H1 (cell line): Measurements from ENCODE around the gene KLHL18. TPM values are rescaled to one million over a fixed set of nuclear protein-coding genes. Genes with fewer than 3 reads are reported as not detected.

Source experiments
- CTCF ChIA-PET: fragments of 300-600 bp; sonication (Branson Sonifier 250); formaldehyde crosslinking; loops from one replicate; lab custom pipeline; 2021; ENCODE audit not compliant: partially characterized antibody; lab: Charles Lee
- POLR2A ChIA-PET: fragments of 300-600 bp; sonication (Branson Sonifier 250); formaldehyde crosslinking; loops from one replicate; lab custom pipeline; 2021; ENCODE audit warnings: inconsistent platforms; ENCODE audit not compliant: partially characterized antibody; lab: Charles Lee
- DNase-seq, 2 experiments: peaks; one replicate each; pipeline versions ENCODE4 v3.0.0 to v3.0.0-alpha.2; 2010 to 2022; ENCODE audit warnings: low spot score in 2 of 2, low read depth in 1 of 2, mixed read lengths in 1 of 2
- FAIRE-seq: peaks from 2 replicates; lab custom pipeline; 2011; peaks lifted over from hg19 to GRCh38; lab: Jason Lieb, UNC
- H2AFZ ChIP-seq: 2 replicates; pipeline ENCODE4 v1.8.1; 2012; ENCODE audit warnings: low read length, inconsistent platforms
- H2AK5ac ChIP-seq: 2 replicates; pipeline ENCODE4 v1.6.1; 2013; ENCODE audit warnings: low read depth, low read length
- H2BK120ac ChIP-seq: replicated peaks from 2 replicates; pipeline ENCODE3; 2013; ENCODE audit warnings: low read depth, low read length, inconsistent platforms
- H2BK12ac ChIP-seq: 2 replicates; pipeline ENCODE4 v1.6.1; 2013; ENCODE audit warnings: low read depth, low read length
- H2BK15ac ChIP-seq: 2 replicates; pipeline ENCODE4 v1.6.1; 2013; ENCODE audit warnings: low read length
- H2BK20ac ChIP-seq: 2 replicates; pipeline ENCODE4 v1.6.1; 2013; ENCODE audit warnings: low read length
- H2BK5ac ChIP-seq: 2 replicates; pipeline ENCODE4 v1.6.1; 2013; ENCODE audit warnings: low read depth, low read length
- H3K14ac ChIP-seq: 2 replicates; pipeline ENCODE4 v1.6.1; 2013; ENCODE audit warnings: inconsistent platforms; ENCODE audit not compliant: insufficient read length
- H3K18ac ChIP-seq: 2 replicates; pipeline ENCODE4 v1.6.1; 2013; ENCODE audit warnings: low read length; ENCODE audit errors: extremely low read depth
- H3K23ac ChIP-seq: 2 replicates; pipeline ENCODE4 v1.6.1; 2013; ENCODE audit warnings: inconsistent platforms; ENCODE audit not compliant: insufficient read length
- H3K23me2 ChIP-seq: 2 replicates; pipeline ENCODE4 v1.6.1; 2013; ENCODE audit warnings: low read depth, low read length
- H3K27ac ChIP-seq: 2 replicates; pipeline ENCODE4 v1.6.1; 2011; ENCODE audit warnings: low read depth, low read length, inconsistent platforms
- H3K27me3 ChIP-seq, 4 experiments: replicated peaks in 1 of 4; 1 replicate in 1 of 4; 2 replicates in 3 of 4; pipeline versions ENCODE4 v1.6.1 to v1.8.1; 2011 to 2013; ENCODE audit warnings: low read length in 3 of 4, mild to moderate bottlenecking in 3 of 4, inconsistent platforms in 2 of 4, mixed read lengths in 2 of 4, moderate library complexity in 1 of 4; ENCODE audit not compliant: control insufficient read depth in 3 of 4, insufficient read depth in 3 of 4; ENCODE audit errors: extremely low read depth in 1 of 4
- H3K36me3 ChIP-seq, 4 experiments: 2 replicates each; pipeline versions ENCODE4 v1.6.1 to v1.8.1; 2011 to 2013; ENCODE audit warnings: mild to moderate bottlenecking in 4 of 4, low read length in 3 of 4, moderate library complexity in 2 of 4, control low read depth in 1 of 4, inconsistent platforms in 1 of 4; ENCODE audit not compliant: insufficient read depth in 4 of 4, control insufficient read depth in 2 of 4
- H3K4ac ChIP-seq: replicated peaks from 2 replicates; pipeline ENCODE3; 2013; ENCODE audit warnings: low read length, low read depth, mixed read lengths, inconsistent platforms; ENCODE audit not compliant: insufficient read length
- H3K4me1 ChIP-seq, 4 experiments: replicated peaks in 1 of 4; 1 replicate in 1 of 4; 2 replicates in 3 of 4; pipeline versions ENCODE4 v1.6.1 to v1.8.1; 2011 to 2013; ENCODE audit warnings: low read length in 3 of 4, inconsistent platforms in 2 of 4, mixed read lengths in 1 of 4; ENCODE audit not compliant: insufficient read depth in 4 of 4, control insufficient read depth in 3 of 4
- H3K4me2 ChIP-seq, 2 experiments: 2 replicates each; pipeline versions ENCODE4 v1.6.1 to v1.8.1; 2011 to 2013; ENCODE audit warnings: low read depth in 2 of 2, low read length in 2 of 2, control low read depth in 1 of 2, inconsistent platforms in 1 of 2, mild to moderate bottlenecking in 1 of 2; ENCODE audit not compliant: insufficient read depth in 1 of 2
- H3K4me3 ChIP-seq, 4 experiments: fragments of 200-600, 300-600 bp in 1 of 4; sonication (generic), shearing (Covaris generic), sonication (Bioruptor Twin) in 1 of 4; 2 replicates each; pipeline versions ENCODE4 v1.5.1 to v1.8.1; 2011 to 2016; ENCODE audit warnings: low read length in 4 of 4, low read depth in 3 of 4, control low read depth in 2 of 4, inconsistent platforms in 2 of 4, mild to moderate bottlenecking in 2 of 4, mixed read lengths in 1 of 4, moderate library complexity in 1 of 4; ENCODE audit not compliant: insufficient read depth in 2 of 4; ENCODE audit errors: extremely low read depth in 1 of 4
- H3K56ac ChIP-seq: replicated peaks from 2 replicates; pipeline ENCODE3; 2013; ENCODE audit warnings: low read depth, mild to moderate bottlenecking, mixed read lengths, low read length, inconsistent platforms; ENCODE audit not compliant: insufficient read length
- H3K79me1 ChIP-seq: 2 replicates; pipeline ENCODE4 v1.6.1; 2013; ENCODE audit warnings: low read depth, low read length, control low read depth
- H3K79me2 ChIP-seq, 2 experiments: 2 replicates each; pipeline versions ENCODE4 v1.6.1 to v1.8.1; 2012 to 2013; ENCODE audit warnings: low read length in 2 of 2, mild to moderate bottlenecking in 2 of 2, inconsistent platforms in 1 of 2; ENCODE audit not compliant: insufficient read depth in 2 of 2, control insufficient read depth in 1 of 2
- H3K9ac ChIP-seq, 4 experiments: replicated peaks in 1 of 4; 1 replicate in 1 of 4; 2 replicates in 3 of 4; pipeline versions ENCODE4 v1.6.1 to v1.8.1; 2011 to 2013; ENCODE audit warnings: low read depth in 3 of 4, low read length in 3 of 4, control low read depth in 2 of 4, mild to moderate bottlenecking in 2 of 4, moderate library complexity in 2 of 4, inconsistent platforms in 1 of 4; ENCODE audit errors: extremely low read depth in 1 of 4
- H3K9me3 ChIP-seq, 2 experiments: 2 replicates each; pipeline versions ENCODE4 v1.6.1 to v1.8.1; 2012 to 2013; ENCODE audit warnings: mild to moderate bottlenecking in 2 of 2, moderate library complexity in 2 of 2, control low read depth in 1 of 2, inconsistent platforms in 1 of 2, low read depth in 1 of 2, low read length in 1 of 2, mixed read lengths in 1 of 2; ENCODE audit not compliant: insufficient read depth in 2 of 2
- H4K20me1 ChIP-seq, 2 experiments: replicated peaks in 1 of 2; 2 replicates each; pipeline versions ENCODE3 to v1.8.1; 2011 to 2013; ENCODE audit warnings: inconsistent platforms in 2 of 2, low read length in 2 of 2, mild to moderate bottlenecking in 1 of 2; ENCODE audit not compliant: insufficient read depth in 2 of 2, control insufficient read depth in 1 of 2
- H4K5ac ChIP-seq: 2 replicates; pipeline ENCODE4 v1.6.1; 2013; ENCODE audit warnings: low read length, low read depth, mixed read lengths, inconsistent platforms; ENCODE audit not compliant: insufficient read length
- H4K8ac ChIP-seq: 2 replicates; pipeline ENCODE4 v1.8.0; 2013; ENCODE audit warnings: mild to moderate bottlenecking, moderate library complexity, low read length, inconsistent platforms; ENCODE audit not compliant: insufficient read depth; ENCODE audit errors: extremely low read depth
- H4K91ac ChIP-seq: replicated peaks from 2 replicates; pipeline ENCODE3; 2013; ENCODE audit warnings: low read length, mixed read lengths, inconsistent platforms; ENCODE audit not compliant: insufficient read length
- ASH2L ChIP-seq: fragments of 200-600, 300-600 bp; sonication (generic); IDR thresholded peaks from one replicate; pipeline ENCODE4 v1.7.1; 2017; ENCODE audit warnings: low read length
- BCL11A ChIP-seq, 2 experiments: IDR thresholded peaks; one replicate each; pipeline ENCODE4 v1.6.1; 2011; ENCODE audit warnings: low read depth in 2 of 2, low read length in 2 of 2, mild to moderate bottlenecking in 2 of 2
- CBX5 ChIP-seq: fragments of 300-800, 300-1000 bp; sonication (generic); IDR thresholded peaks from 2 replicates; pipeline ENCODE4 v1.7.1; 2016; ENCODE audit warnings: antibody characterized with exemption, low read length, low read depth
- CBX8 ChIP-seq: fragments of 300-800, 300-1000 bp; sonication (generic); IDR thresholded peaks from 2 replicates; pipeline ENCODE4 v1.7.1; 2016; ENCODE audit warnings: low read depth, low read length, borderline replicate concordance
- CHD1 ChIP-seq: IDR thresholded peaks from 2 replicates; pipeline ENCODE4 v1.6.1; 2012; ENCODE audit warnings: low read depth, low read length, improper control_type of control experiment
- CREB1 ChIP-seq: IDR thresholded peaks from 2 replicates; pipeline ENCODE4 v1.6.1; 2012; ENCODE audit warnings: inconsistent platforms
- EGR1 ChIP-seq: IDR thresholded peaks from 2 replicates; pipeline ENCODE4 v1.6.1; 2011; ENCODE audit warnings: low read depth, low read length, borderline replicate concordance
- GTF2F1 ChIP-seq: IDR thresholded peaks from 2 replicates; pipeline ENCODE4 v1.6.1; 2012; ENCODE audit warnings: low read depth, low read length, improper control_type of control experiment, borderline replicate concordance
- JUND ChIP-seq: IDR thresholded peaks from 2 replicates; pipeline ENCODE4 v1.6.1; 2011; ENCODE audit warnings: mild to moderate bottlenecking, improper control_type of control experiment, low read length
- KDM5A ChIP-seq: fragments of 200-600 bp; IDR thresholded peaks from 2 replicates; pipeline ENCODE4 v1.7.1; 2012; ENCODE audit warnings: mild to moderate bottlenecking, low read length, inconsistent platforms, mixed read lengths
- POLR2A ChIP-seq, 2 experiments: IDR thresholded peaks; 1 replicate in 1 of 2; 2 replicates in 1 of 2; pipeline ENCODE4 v1.6.1; 2011; ENCODE audit warnings: low read depth in 2 of 2, low read length in 2 of 2, mild to moderate bottlenecking in 2 of 2; ENCODE audit errors: control extremely low read depth in 1 of 2
- RFX5 ChIP-seq: IDR thresholded peaks from 2 replicates; pipeline ENCODE4 v1.6.1; 2011; ENCODE audit warnings: low read depth, low read length, improper control_type of control experiment, borderline replicate concordance
- SIN3A ChIP-seq, 2 experiments: IDR thresholded peaks in 1 of 2; conservative IDR thresholded peaks in 1 of 2; 2 replicates each; pipeline ENCODE4 v1.6.1; 2011 to 2012; ENCODE audit warnings: low read length in 2 of 2, improper control_type of control experiment in 1 of 2, low read depth in 1 of 2, mild to moderate bottlenecking in 1 of 2
- SIRT6 ChIP-seq: IDR thresholded peaks from one replicate; pipeline ENCODE4 v1.7.1; 2012; ENCODE audit warnings: low read length, inconsistent platforms
- TAF1 ChIP-seq: IDR thresholded peaks from 2 replicates; pipeline ENCODE4 v1.6.1; 2011; ENCODE audit warnings: mild to moderate bottlenecking, low read depth, low read length
- TAF7 ChIP-seq: optimal IDR thresholded peaks from 2 replicates; pipeline ENCODE3; 2011; ENCODE audit warnings: low read depth, mild to moderate bottlenecking, inconsistent platforms, low read length, moderate library complexity, borderline replicate concordance
- ZNF274 ChIP-seq: IDR thresholded peaks from 2 replicates; pipeline ENCODE4 v1.7.0; 2012; ENCODE audit warnings: low read length, borderline replicate concordance; ENCODE audit errors: extremely low read depth
- WGBS, 2 experiments: shearing (Covaris generic) in 1 of 2; methylation state at CpG; one replicate each; pipeline versions ENCODE4 v1.1.6 to v1.1.7; 2013 to 2015; ENCODE audit warnings: low lambda C conversion rate in 2 of 2, mixed read lengths in 2 of 2, inconsistent platforms in 1 of 2, low coverage in 1 of 2, missing lambda C conversion rate in 1 of 2; ENCODE audit not compliant: insufficient replicate concordance in 2 of 2, insufficient coverage in 1 of 2, insufficient read length in 1 of 2; ENCODE audit errors: extremely low coverage in 1 of 2, missing lambda C conversion rate in 1 of 2; 5-methylcytosine and 5-hydroxymethylcytosine counted together
- polyA plus RNA-seq, 7 experiments: library from polyadenylated mRNA; depleted of rRNA in 3 of 7; stranded (reverse) in 5 of 7; unstranded in 2 of 7; fragments of >200 nt in 5 of 7; fragments of 200-250 nt in 2 of 7; gene quantifications; 1 replicate in 5 of 7; 2 replicates in 1 of 7; 4 replicates in 1 of 7; pipeline versions ENCODE4 v1.2.1 to v1.2.3, GENCODE V29; 2011 to 2013; ENCODE audit warnings: missing spikeins in 2 of 7, mixed read lengths in 2 of 7
- total RNA-seq: library from RNA; stranded (reverse); fragmentation: NEBNext Ultra II Directional; extraction: Animal tissue kit (Norgen Biotek cat#: 25700); gene quantifications from 2 replicates; pipeline ENCODE4 v1.2.1, GENCODE V29; 2021

KLHL18 gene
- total and polyA plus RNA-seq, 2 of the 8 experiments (the other 6 are each of a cell fraction or from before 2014, with no cell fraction given), result 19.9 to 31.7 TPM

DNA sequence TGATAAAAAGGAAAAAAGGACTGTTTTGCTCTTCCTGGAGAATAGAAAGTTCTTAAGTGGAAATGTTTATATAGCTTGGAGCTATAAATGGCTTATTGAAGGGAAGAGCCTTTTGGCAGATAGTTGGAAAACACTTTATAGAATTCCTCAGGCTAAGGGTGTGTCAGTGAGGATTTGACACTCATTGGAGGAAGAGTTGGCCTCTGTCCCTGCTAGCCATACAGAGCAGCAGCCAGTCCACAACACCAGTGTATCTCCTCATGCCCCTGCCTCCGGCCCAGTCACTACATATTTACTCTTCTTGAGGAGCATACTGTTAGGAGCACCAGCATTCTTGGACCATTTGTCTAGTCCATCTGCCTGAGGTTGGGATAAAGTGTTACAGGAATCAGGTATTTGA lies 36.2 kb downstream of the KLHL18 start:
- Histone ChIP-seq H3K27me3 (no peaks in the 10 kb centered on the region), H3K4ac (no peak overlapping the region), H3K4me1 (no peaks in the 10 kb centered on the region), H2BK120ac (no peak overlapping the region), H3K18ac (no peak overlapping the region), H3K4me2 (no peak overlapping the region), H4K8ac (no peak overlapping the region), H3K36me3 (peaks cover 13 to 28% (median 18%) of the 10 kb centered on the region in 4 experiments; a peak in 7 of 8 replicates), H3K79me1 (no peaks in the 10 kb centered on the region), H2AK5ac (no peak overlapping the region), H3K23ac (no peak overlapping the region), H2BK5ac (no peak overlapping the region), H2AFZ (no peak overlapping the region), H4K91ac (no peak overlapping the region), H4K5ac (no peak overlapping the region), H3K14ac (no peak overlapping the region), H3K79me2 (no peaks in the 10 kb centered on the region), H2BK15ac (no peak overlapping the region), H3K27ac (no peak overlapping the region), H2BK20ac (no peak overlapping the region), H3K9me3 (no peaks in the 10 kb centered on the region), H4K20me1 (peaks cover 0 to 1% of the 10 kb centered on the region in 2 experiments), H2BK12ac (no peak overlapping the region), H3K56ac (no peak overlapping the region), H3K4me3 (no peak overlapping the region), H3K9ac (no peak overlapping the region), H3K23me2 (no peaks in the 10 kb centered on the region)
- no peak for DNase-seq
- no peak for FAIRE-seq
- 94% methylated on average over 1 of the region's 1 CpG; no CpG with 5 or more reads in 1 of the 2 experiments for WGBS, 2 experiments
- CTCF ChIA-PET, result interaction anchor here (0.8 to 1.3 kb wide), 4 partner anchors 11 to 337 kb away, joined by 3 to 7 read pairs (median 3); no protein-coding TSS in a partner anchor
- POLR2A ChIA-PET, result no interaction called here
- TF ChIP-seq RFX5, result no peak
- no peak for TF ChIP-seq ASH2L
- TF ChIP-seq SIRT6, result no peak
- TF ChIP-seq TAF1, result no peak
- no peak for TF ChIP-seq ZNF274
- TF ChIP-seq TAF7, result no peak
- TF ChIP-seq CBX8, result no peak
- no peak for TF ChIP-seq POLR2A (IDR thresholded peaks at IDR 0.05; ENCODE audit: control extremely low read depth in 1 of 2, low read depth in 2 of 2, low read length in 2 of 2)
- TF ChIP-seq JUND, result no peak
- no peak for TF ChIP-seq BCL11A (IDR thresholded peaks at IDR 0.05; ENCODE audit: low read depth in 2 of 2, low read length in 2 of 2)
- TF ChIP-seq CREB1, result no peak
- TF ChIP-seq GTF2F1, result no peak
- TF ChIP-seq CHD1, result no peak
- no peak for TF ChIP-seq CBX5
- TF ChIP-seq EGR1, result no peak
- no peak for TF ChIP-seq KDM5A
- no peak for TF ChIP-seq SIN3A (conservative IDR thresholded peaks at IDR 0.05 in 1 of 2, IDR thresholded peaks at IDR 0.05 in 1 of 2; ENCODE audit: low read depth in 1 of 2, low read length in 2 of 2)
